ENCODE measurements around the gene CXCL1. TPM values are rescaled to one million over a fixed set of nuclear protein-coding genes. Genes with fewer than 3 reads are reported as not detected.

The CXCL1 gene
- total and polyA plus RNA-seq, 2 donors (not counting 1 experiment from before 2014, with no cell fraction given): 0.24 TPM; not detected in 1

- Mint-ChIP-seq H3K9me3 (ENCODE audit: insufficient read depth) (no peaks in the 10 kb centered on the region), H3K4me1 (no peaks in the 10 kb centered on the region), H3K4me3 (no peak overlapping the region), H3K27me3 (peaks cover 11% of the 10 kb centered on the region), H3K27ac (no peak overlapping the region)
- no peak overlapping the region for H3K4me3 ChIP-seq (ENCODE audit: control extremely low read depth in 1 of 5, extremely low read depth in 1 of 5, insufficient read depth in 1 of 5, low read depth in 2 of 5, low read length in 4 of 5)
- no CpG with 5 or more reads among the region's 1 CpG for WGBS (ENCODE audit: insufficient coverage)
- no peaks in the 10 kb centered on the region for H3K4me1 ChIP-seq (ENCODE audit: control insufficient read depth in 2 of 2, insufficient read depth in 2 of 2, low read length in 2 of 2)
- no peaks in the 10 kb centered on the region for H4K20me1 ChIP-seq (ENCODE audit: control insufficient read depth, insufficient read depth, low read length, poor library complexity, severe bottlenecking)
- intact Hi-C loops (cut with micrococcal nuclease): no loop called here
- H3K27ac ChIP-seq (ENCODE audit: low read length in 2 of 2): no peak overlapping the region
- H3K9ac ChIP-seq (ENCODE audit: low read length): no peak overlapping the region
- TF ChIP-seq EZH2 (IDR thresholded peaks at IDR 0.05; ENCODE audit: borderline replicate concordance, insufficient read depth, low read depth, low read length, poor library complexity, severe bottlenecking): no peak
- TF ChIP-seq, protein P1, sequence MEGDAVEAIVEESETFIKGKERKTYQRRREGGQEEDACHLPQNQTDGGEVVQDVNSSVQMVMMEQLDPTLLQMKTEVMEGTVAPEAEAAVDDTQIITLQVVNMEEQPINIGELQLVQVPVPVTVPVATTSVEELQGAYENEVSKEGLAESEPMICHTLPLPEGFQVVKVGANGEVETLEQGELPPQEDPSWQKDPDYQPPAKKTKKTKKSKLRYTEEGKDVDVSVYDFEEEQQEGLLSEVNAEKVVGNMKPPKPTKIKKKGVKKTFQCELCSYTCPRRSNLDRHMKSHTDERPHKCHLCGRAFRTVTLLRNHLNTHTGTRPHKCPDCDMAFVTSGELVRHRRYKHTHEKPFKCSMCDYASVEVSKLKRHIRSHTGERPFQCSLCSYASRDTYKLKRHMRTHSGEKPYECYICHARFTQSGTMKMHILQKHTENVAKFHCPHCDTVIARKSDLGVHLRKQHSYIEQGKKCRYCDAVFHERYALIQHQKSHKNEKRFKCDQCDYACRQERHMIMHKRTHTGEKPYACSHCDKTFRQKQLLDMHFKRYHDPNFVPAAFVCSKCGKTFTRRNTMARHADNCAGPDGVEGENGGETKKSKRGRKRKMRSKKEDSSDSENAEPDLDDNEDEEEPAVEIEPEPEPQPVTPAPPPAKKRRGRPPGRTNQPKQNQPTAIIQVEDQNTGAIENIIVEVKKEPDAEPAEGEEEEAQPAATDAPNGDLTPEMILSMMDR (IDR thresholded peaks at IDR 0.05): no peak
- no peaks in the 10 kb centered on the region for H3K27me3 ChIP-seq (replicated peaks in 1 of 4; ENCODE audit: control extremely low read depth in 1 of 4, control insufficient read depth in 3 of 4, insufficient read depth in 4 of 4, low read length in 3 of 4)
- no peak overlapping the region for H3K4me2 ChIP-seq (replicated peaks; ENCODE audit: low read depth, low read length, poor library complexity, severe bottlenecking)
- no peaks in the 10 kb centered on the region for H3K9me3 ChIP-seq (ENCODE audit: control extremely low read depth in 1 of 3, control insufficient read depth in 2 of 3, insufficient read depth in 1 of 3, low read length in 2 of 3)
- no peak for ATAC-seq (ENCODE audit: low read depth)
- POLR2A ChIA-PET: no interaction called here
- H2AFZ ChIP-seq (ENCODE audit: insufficient read depth, low read depth, low read length, poor library complexity, severe bottlenecking): no peak overlapping the region
- DNase-seq: no peak
- CTCF ChIA-PET: no interaction called here
- no peaks in the 10 kb centered on the region for H3K79me2 ChIP-seq (ENCODE audit: control insufficient read depth, insufficient read depth, low read length)
- H3K36me3 ChIP-seq (replicated peaks in 1 of 2; ENCODE audit: control extremely low read depth in 1 of 2, control insufficient read depth in 1 of 2, extremely low read depth in 1 of 2, insufficient read depth in 2 of 2, low read length in 1 of 2): no peaks in the 10 kb centered on the region
Measured at GRCh38 chr4:73883306-73883705, 14.1 kb downstream of the CXCL1 start.

GRCh38 chr4:73885574-73886267 is 16.5 kb downstream of the CXCL1 start:
- no peak overlapping the region for H2AFZ ChIP-seq (ENCODE audit: insufficient read depth, low read depth, low read length, poor library complexity, severe bottlenecking)
- POLR2A ChIA-PET: no interaction called here
- H3K27me3 ChIP-seq (replicated peaks in 1 of 4; ENCODE audit: control extremely low read depth in 1 of 4, control insufficient read depth in 3 of 4, insufficient read depth in 4 of 4, low read length in 3 of 4): no peaks in the 10 kb centered on the region
- no peaks in the 10 kb centered on the region for H3K4me1 Mint-ChIP-seq
- no peak overlapping the region for H3K27ac Mint-ChIP-seq
- no peak for TF ChIP-seq EZH2 (IDR thresholded peaks at IDR 0.05; ENCODE audit: borderline replicate concordance, insufficient read depth, low read depth, low read length, poor library complexity, severe bottlenecking)
- TF ChIP-seq, protein P1 (IDR thresholded peaks at IDR 0.05): no peak
- ATAC-seq (ENCODE audit: low read depth) (no peak), DNase-seq (no peak)
- H3K79me2 ChIP-seq (ENCODE audit: control insufficient read depth, insufficient read depth, low read length): no peaks in the 10 kb centered on the region
- CTCF ChIA-PET: no interaction called here
- intact Hi-C loops (cut with micrococcal nuclease): no loop called here
- no peaks in the 10 kb centered on the region for H4K20me1 ChIP-seq (ENCODE audit: control insufficient read depth, insufficient read depth, low read length, poor library complexity, severe bottlenecking)
- no peak overlapping the region for H3K4me3 ChIP-seq (ENCODE audit: control extremely low read depth in 1 of 5, extremely low read depth in 1 of 5, insufficient read depth in 1 of 5, low read depth in 2 of 5, low read length in 4 of 5)
- H3K9me3 ChIP-seq (ENCODE audit: control extremely low read depth in 1 of 3, control insufficient read depth in 2 of 3, insufficient read depth in 1 of 3, low read length in 2 of 3): no peaks in the 10 kb centered on the region
- peaks cover 11% of the 10 kb centered on the region for H3K27me3 Mint-ChIP-seq
- WGBS (ENCODE audit: insufficient coverage): 100% methylated on average over 2 of the region's 4 CpGs
- no peak overlapping the region for H3K4me3 Mint-ChIP-seq
- no peak overlapping the region for H3K4me2 ChIP-seq (replicated peaks; ENCODE audit: low read depth, low read length, poor library complexity, severe bottlenecking)
- no peaks in the 10 kb centered on the region for H3K36me3 ChIP-seq (replicated peaks in 1 of 2; ENCODE audit: control extremely low read depth in 1 of 2, control insufficient read depth in 1 of 2, extremely low read depth in 1 of 2, insufficient read depth in 2 of 2, low read length in 1 of 2)
- no peaks in the 10 kb centered on the region for H3K4me1 ChIP-seq (ENCODE audit: control insufficient read depth in 2 of 2, insufficient read depth in 2 of 2, low read length in 2 of 2)
- no peak overlapping the region for H3K27ac ChIP-seq (ENCODE audit: low read length in 2 of 2)
- H3K9ac ChIP-seq (ENCODE audit: low read length): no peak overlapping the region
- H3K9me3 Mint-ChIP-seq (ENCODE audit: insufficient read depth): no peaks in the 10 kb centered on the region
